Fibroblast of lung (primary cell): ENCODE measurements around the gene FBXO7. TPM values are rescaled to one million over a fixed set of nuclear protein-coding genes. Genes with fewer than 3 reads are reported as not detected.

ENCODE experiments used
- DNase-seq, 2 donors: peaks; one replicate each; pipeline versions ENCODE4 v3.0.0 to v3.0.0-alpha.2; 2010; ENCODE audit warnings: low read depth in 2 of 2
- H2AFZ ChIP-seq: 2 replicates; pipeline ENCODE4 v1.5.1; 2012; ENCODE audit warnings: low read length, control low read depth, inconsistent platforms
- H3K27ac ChIP-seq: 2 replicates; pipeline ENCODE4 v1.5.1; 2011; ENCODE audit warnings: low read length, control low read depth; ENCODE audit not compliant: insufficient read depth
- H3K27me3 ChIP-seq: 2 replicates; pipeline ENCODE4 v1.5.1; 2011; ENCODE audit warnings: mild to moderate bottlenecking, low read length; ENCODE audit not compliant: control insufficient read depth, insufficient read depth
- H3K36me3 ChIP-seq: 2 replicates; pipeline ENCODE4 v1.5.1; 2011; ENCODE audit warnings: low read length; ENCODE audit not compliant: control insufficient read depth, insufficient read depth
- H3K4me1 ChIP-seq: 2 replicates; pipeline ENCODE4 v1.5.1; 2011; ENCODE audit warnings: low read length; ENCODE audit not compliant: control insufficient read depth, insufficient read depth; ENCODE audit errors: extremely low read depth
- H3K4me2 ChIP-seq: 2 replicates; pipeline ENCODE4 v1.5.1; 2011; ENCODE audit warnings: low read length, control low read depth; ENCODE audit not compliant: insufficient read depth; ENCODE audit errors: extremely low read depth
- H3K4me3 ChIP-seq, 4 experiments: fragments of 200-600 bp in 1 of 4; sonication (generic) in 1 of 4; replicated peaks in 1 of 4; 2 replicates each; pipeline ENCODE4 v1.5.1; 2011 to 2016; ENCODE audit warnings: low read length in 4 of 4, low read depth in 3 of 4, mild to moderate bottlenecking in 3 of 4, control low read depth in 2 of 4, inconsistent platforms in 1 of 4, mixed read lengths in 1 of 4; ENCODE audit not compliant: insufficient read depth in 1 of 4; ENCODE audit errors: control extremely low read depth in 1 of 4
- H3K79me2 ChIP-seq: 2 replicates; pipeline ENCODE4 v1.5.1; 2012; ENCODE audit warnings: mild to moderate bottlenecking, low read length, inconsistent platforms; ENCODE audit not compliant: control insufficient read depth, insufficient read depth
- H3K9ac ChIP-seq: 2 replicates; pipeline ENCODE4 v1.5.1; 2011; ENCODE audit warnings: mild to moderate bottlenecking, low read length, control low read depth; ENCODE audit not compliant: insufficient read depth
- H3K9me3 ChIP-seq: 2 replicates; pipeline ENCODE4 v1.5.1; 2012; ENCODE audit warnings: low read depth, low read length; ENCODE audit not compliant: control insufficient read depth, insufficient read depth
- H4K20me1 ChIP-seq: 2 replicates; pipeline ENCODE4 v1.5.1; 2011; ENCODE audit warnings: low read length; ENCODE audit not compliant: control insufficient read depth, insufficient read depth; ENCODE audit errors: extremely low read depth
- CTCF ChIP-seq, 2 donors: IDR thresholded peaks in 1 of 2; conservative IDR thresholded peaks in 1 of 2; 1 replicate in 1 of 2; 2 replicates in 1 of 2; pipeline ENCODE4 v1.5.1; 2011 to 2012; ENCODE audit warnings: low read length in 2 of 2, control low read depth in 1 of 2, inconsistent platforms in 1 of 2, low read depth in 1 of 2, mild to moderate bottlenecking in 1 of 2
- EZH2 ChIP-seq: IDR thresholded peaks from 2 replicates; pipeline ENCODE4 v1.5.1; 2012; ENCODE audit warnings: low read length, control low read depth, mild to moderate bottlenecking; ENCODE audit errors: missing control alignments
- polyA plus RNA-seq, 2 donors: library from polyadenylated mRNA; depleted of rRNA in 1 of 2; stranded (reverse) in 1 of 2; unstranded in 1 of 2; fragments of >200 nt; gene quantifications; 2 replicates each; pipeline ENCODE4 v1.2.1, GENCODE V29; 2011 to 2012; ENCODE audit warnings: missing spikeins in 1 of 2
- total RNA-seq: library from RNA; depleted of rRNA; stranded (reverse); fragments of >200 nt; gene quantifications from 2 replicates; pipeline ENCODE4 v1.2.1, GENCODE V29; 2014

FBXO7 gene
- total and polyA plus RNA-seq, 2 donors (not counting 1 experiment from before 2014, with no cell fraction given) = 51.2 to 130 TPM

DNA sequence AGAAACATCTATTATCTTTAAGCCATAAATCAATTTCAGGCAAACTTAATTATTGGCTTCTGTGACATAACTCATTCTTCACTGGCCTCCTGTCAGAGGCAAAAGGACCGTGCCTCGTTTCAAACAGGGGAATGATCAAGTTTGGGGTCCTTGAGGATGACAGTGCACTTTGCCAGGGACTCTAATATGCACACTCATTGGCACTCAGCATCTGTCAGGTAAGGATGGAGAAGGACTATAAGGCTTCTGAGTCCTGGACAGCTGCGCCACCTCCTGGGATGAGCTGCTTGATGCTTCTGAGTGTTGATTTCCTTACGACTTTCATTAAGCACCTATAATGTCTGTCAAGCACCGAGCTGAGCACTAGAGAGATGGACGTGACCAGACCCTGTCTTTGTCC lies 30.5 kb upstream of the FBXO7 start:
- no peaks in the 10 kb centered on the region for H3K36me3 ChIP-seq
- no peak overlapping the region for H3K4me3 ChIP-seq
- H3K27me3 ChIP-seq = no peaks in the 10 kb centered on the region
- H3K27ac ChIP-seq = no peak overlapping the region
- H3K4me1 ChIP-seq = no peaks in the 10 kb centered on the region
- no peaks in the 10 kb centered on the region for H3K9me3 ChIP-seq
- no peak for TF ChIP-seq EZH2
- TF ChIP-seq CTCF (conservative IDR thresholded peaks at IDR 0.05 in 1 of 2, IDR thresholded peaks at IDR 0.05 in 1 of 2; ENCODE audit: low read depth in 1 of 2, low read length in 2 of 2) = no peak
- no peaks in the 10 kb centered on the region for H3K79me2 ChIP-seq
- no peak for DNase-seq
- no peaks in the 10 kb centered on the region for H4K20me1 ChIP-seq
- no peak overlapping the region for H2AFZ ChIP-seq
- H3K9ac ChIP-seq = no peak overlapping the region
- no peak overlapping the region for H3K4me2 ChIP-seq

GRCh38 chr22:32446321-32446720 lies 28.3 kb upstream of the FBXO7 start:
- Histone ChIP-seq H3K4me2 (no peak overlapping the region), H3K27ac (no peak overlapping the region), H3K9ac (no peak overlapping the region), H3K27me3 (no peaks in the 10 kb centered on the region), H3K9me3 (no peaks in the 10 kb centered on the region), H4K20me1 (no peaks in the 10 kb centered on the region), H2AFZ (no peak overlapping the region), H3K79me2 (no peaks in the 10 kb centered on the region), H3K4me3 (no peak overlapping the region), H3K36me3 (no peaks in the 10 kb centered on the region), H3K4me1 (no peaks in the 10 kb centered on the region)
- DNase-seq = no peak
- no peak for TF ChIP-seq EZH2
- no peak for TF ChIP-seq CTCF (conservative IDR thresholded peaks at IDR 0.05 in 1 of 2, IDR thresholded peaks at IDR 0.05 in 1 of 2; ENCODE audit: low read depth in 1 of 2, low read length in 2 of 2)

GRCh38 chr22:32448980-32449379 lies 25.6 kb upstream of the FBXO7 start:
- peaks cover 2% of the 10 kb centered on the region for H3K27me3 ChIP-seq
- H3K9ac ChIP-seq = no peak overlapping the region
- H3K36me3 ChIP-seq = no peaks in the 10 kb centered on the region
- H3K79me2 ChIP-seq = no peaks in the 10 kb centered on the region
- DNase-seq = no peak
- H3K4me1 ChIP-seq = no peaks in the 10 kb centered on the region
- no peak overlapping the region for H2AFZ ChIP-seq
- no peaks in the 10 kb centered on the region for H3K9me3 ChIP-seq
- TF ChIP-seq EZH2 = no peak
- TF ChIP-seq CTCF (conservative IDR thresholded peaks at IDR 0.05 in 1 of 2, IDR thresholded peaks at IDR 0.05 in 1 of 2; ENCODE audit: low read depth in 1 of 2, low read length in 2 of 2) = no peak
- H3K27ac ChIP-seq = no peak overlapping the region
- H3K4me2 ChIP-seq = no peak overlapping the region
- no peak overlapping the region for H3K4me3 ChIP-seq
- H4K20me1 ChIP-seq = no peaks in the 10 kb centered on the region
